Large intestine (tissue), 3 donors: Measurements from ENCODE around the gene PDE4D. TPM values are rescaled to one million over a fixed set of nuclear protein-coding genes. Genes with fewer than 3 reads are reported as not detected.

Experiments used
- DNase-seq, 2 donors: peaks; one replicate each; pipeline versions ENCODE4 v3.0.0 to v3.0.0-alpha.2; 2013
- H3K27ac ChIP-seq: one replicate; pipeline ENCODE4 v1.5.1; 2013; ENCODE audit warnings: low read length
- H3K27me3 ChIP-seq: 2 replicates; pipeline ENCODE4 v1.6.1; 2013; ENCODE audit warnings: low read length; ENCODE audit not compliant: control insufficient read depth, insufficient read depth
- H3K36me3 ChIP-seq: 2 replicates; pipeline ENCODE4 v1.6.1; 2013; ENCODE audit warnings: low read length; ENCODE audit not compliant: control insufficient read depth, insufficient read depth
- H3K4me1 ChIP-seq: one replicate; pipeline ENCODE4 v1.6.1; 2013; ENCODE audit warnings: low read length; ENCODE audit not compliant: control insufficient read depth, insufficient read depth
- H3K4me3 ChIP-seq: one replicate; pipeline ENCODE4 v1.5.1; 2013; ENCODE audit warnings: low read length
- H3K9me3 ChIP-seq: one replicate; pipeline ENCODE4 v1.6.1; 2013; ENCODE audit warnings: mild to moderate bottlenecking, low read depth, low read length, moderate library complexity; ENCODE audit not compliant: control insufficient read depth
- WGBS: methylation state at CpG from one replicate; pipeline ENCODE4 v1.1.5; 2013; ENCODE audit warnings: low lambda C conversion rate; ENCODE audit not compliant: insufficient coverage; 5-methylcytosine and 5-hydroxymethylcytosine counted together
- polyA plus RNA-seq: library from polyadenylated mRNA; unstranded; fragments of 120-200 nt; gene quantifications from one replicate; pipeline ENCODE4 v1.2.1, GENCODE V29; 2013

The PDE4D gene
- polyA plus RNA-seq, 1 donor: 13.5 TPM

- peaks cover 7% of the 10 kb centered on the region for H3K4me1 ChIP-seq
- no peak for DNase-seq
- WGBS: no CpG with 5 or more reads among the region's 1 CpG
- H3K9me3 ChIP-seq: no peaks in the 10 kb centered on the region
- no peak overlapping the region for H3K27ac ChIP-seq
- no peak overlapping the region for H3K4me3 ChIP-seq
- H3K36me3 ChIP-seq: peaks cover 4% of the 10 kb centered on the region
- no peaks in the 10 kb centered on the region for H3K27me3 ChIP-seq
These were observed 702.8 kb downstream of the PDE4D start for GRCh38 chr5:59190746-59191145.

- no peaks in the 10 kb centered on the region for H3K27me3 ChIP-seq
- H3K4me1 ChIP-seq: peaks cover 7% of the 10 kb centered on the region
- H3K27ac ChIP-seq: peak overlapping the region; percentile 30
- peak; percentile 68 to 81 for DNase-seq
- H3K36me3 ChIP-seq: no peaks in the 10 kb centered on the region
- WGBS: 100% methylated on average over 3 of the region's 7 CpGs
- H3K4me3 ChIP-seq: no peak overlapping the region
- no peaks in the 10 kb centered on the region for H3K9me3 ChIP-seq
These were observed 703.9 kb downstream of the PDE4D start for GRCh38 chr5:59189472-59190244.

- Histone ChIP-seq H3K27ac (no peak overlapping the region), H3K4me3 (no peak overlapping the region), H3K27me3 (no peaks in the 10 kb centered on the region), H3K36me3 (no peaks in the 10 kb centered on the region), H3K4me1 (peaks cover 4% of the 10 kb centered on the region), H3K9me3 (no peaks in the 10 kb centered on the region)
- 29% methylated on average over 4 of the region's 16 CpGs for WGBS
- DNase-seq: peak; percentile 57 to 67
These were observed 704.9 kb downstream of the PDE4D start for GRCh38 chr5:59188419-59189225.

GRCh38 chr5:59187857-59188256 is 705.7 kb downstream of the PDE4D start:
- no peaks in the 10 kb centered on the region for H3K9me3 ChIP-seq
- H3K4me1 ChIP-seq: peaks cover 4% of the 10 kb centered on the region
- H3K27me3 ChIP-seq: no peaks in the 10 kb centered on the region
- H3K27ac ChIP-seq: no peak overlapping the region
- WGBS: 0% methylated on average over 1 of the region's 4 CpGs
- peaks cover 4% of the 10 kb centered on the region for H3K36me3 ChIP-seq
- no peak overlapping the region for H3K4me3 ChIP-seq
- peak in 1 of 2 donors; percentile 16 for DNase-seq

- no peaks in the 10 kb centered on the region for H3K27me3 ChIP-seq
- no peak overlapping the region for H3K4me3 ChIP-seq
- H3K36me3 ChIP-seq: peaks cover 4% of the 10 kb centered on the region
- H3K9me3 ChIP-seq: no peaks in the 10 kb centered on the region
- 90% methylated on average over 2 of the region's 8 CpGs for WGBS
- peaks cover 4% of the 10 kb centered on the region for H3K4me1 ChIP-seq
- H3K27ac ChIP-seq: no peak overlapping the region
- DNase-seq: no peak
These were observed 706.9 kb downstream of the PDE4D start for GRCh38 chr5:59186623-59187022.

- Histone ChIP-seq H3K27me3 (no peaks in the 10 kb centered on the region), H3K36me3 (peaks cover 4% of the 10 kb centered on the region), H3K27ac (no peak overlapping the region), H3K4me1 (peaks cover 4% of the 10 kb centered on the region), H3K9me3 (no peaks in the 10 kb centered on the region), H3K4me3 (no peak overlapping the region)
- DNase-seq: no peak
- WGBS: 100% methylated on average over 1 of the region's 5 CpGs
These were observed 707.7 kb downstream of the PDE4D start for GRCh38 chr5:59185757-59186385.

GRCh38 chr5:59184769-59185168 is 708.8 kb downstream of the PDE4D start:
- WGBS: 87% methylated on average over 3 of the region's 6 CpGs
- Histone ChIP-seq H3K4me3 (no peak overlapping the region), H3K27me3 (no peaks in the 10 kb centered on the region), H3K36me3 (peaks cover 4% of the 10 kb centered on the region), H3K9me3 (no peaks in the 10 kb centered on the region), H3K4me1 (peaks cover 4% of the 10 kb centered on the region), H3K27ac (no peak overlapping the region)
- no peak for DNase-seq

- H3K36me3 ChIP-seq: peaks cover 15% of the 10 kb centered on the region
- H3K27me3 ChIP-seq: no peaks in the 10 kb centered on the region
- no peaks in the 10 kb centered on the region for H3K9me3 ChIP-seq
- H3K27ac ChIP-seq: no peak overlapping the region
- WGBS: no CpG with 5 or more reads among the region's 3 CpGs
- DNase-seq: no peak
- no peaks in the 10 kb centered on the region for H3K4me1 ChIP-seq
- no peak overlapping the region for H3K4me3 ChIP-seq
These were observed 710.8 kb downstream of the PDE4D start for GRCh38 chr5:59182760-59183159.

GRCh38 chr5:59180515-59180914 is 713.0 kb downstream of the PDE4D start:
- Histone ChIP-seq H3K27ac (no peak overlapping the region), H3K36me3 (peaks cover 19% of the 10 kb centered on the region), H3K9me3 (no peaks in the 10 kb centered on the region), H3K4me3 (no peak overlapping the region), H3K27me3 (no peaks in the 10 kb centered on the region), H3K4me1 (no peaks in the 10 kb centered on the region)
- no peak for DNase-seq
- no CpG with 5 or more reads among the region's 2 CpGs for WGBS

- no peaks in the 10 kb centered on the region for H3K4me1 ChIP-seq
- DNase-seq: no peak
- peaks cover 19% of the 10 kb centered on the region for H3K36me3 ChIP-seq
- H3K27ac ChIP-seq: no peak overlapping the region
- H3K9me3 ChIP-seq: no peaks in the 10 kb centered on the region
- H3K4me3 ChIP-seq: no peak overlapping the region
- WGBS: 94% methylated on average over 2 of the region's 2 CpGs
- no peaks in the 10 kb centered on the region for H3K27me3 ChIP-seq
These were observed 713.8 kb downstream of the PDE4D start for GRCh38 chr5:59179704-59180103.
